CD4-positive, alpha-beta T cell treated with Interleukin-15 for 4 hours (primary cell): Measurements from ENCODE around the gene HPCAL1.

Source experiments
- DNase-seq: peaks from one replicate; pipeline ENCODE4 v3.0.0-alpha.2; 2020; ENCODE audit warnings: low spot score

HPCAL1 gene

GRCh38 chr2:10324095-10324832 is 21.6 kb downstream of the HPCAL1 start:
- DNase-seq = no peak

- no peak for DNase-seq
Measured at GRCh38 chr2:10325278-10326145, 22.8 kb downstream of the HPCAL1 start.

DNA sequence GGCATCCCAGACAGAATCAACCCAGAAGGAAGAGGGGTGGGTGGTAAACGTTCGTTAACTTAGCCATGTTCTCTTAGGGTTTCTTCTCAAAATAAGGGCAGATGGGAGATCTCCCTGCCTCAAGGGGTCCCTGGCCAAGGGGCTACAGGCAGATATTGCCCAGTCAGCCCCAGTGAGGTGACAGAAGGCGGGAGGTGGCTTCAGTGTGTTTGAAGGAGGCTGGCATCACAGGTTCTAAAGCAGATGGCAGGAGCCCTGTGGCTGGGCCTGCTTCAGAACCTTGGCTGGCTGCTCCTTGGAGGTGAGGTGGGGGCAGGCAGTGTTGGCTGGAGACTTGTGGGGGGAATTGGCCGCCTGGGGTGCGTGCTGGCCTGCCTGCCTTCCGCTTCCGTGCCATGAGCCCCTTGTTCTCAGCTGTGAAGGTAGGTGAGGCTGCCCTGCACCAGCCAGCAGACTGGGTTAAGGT is 23.5 kb downstream of the HPCAL1 start:
- DNase-seq = no peak

DNA sequence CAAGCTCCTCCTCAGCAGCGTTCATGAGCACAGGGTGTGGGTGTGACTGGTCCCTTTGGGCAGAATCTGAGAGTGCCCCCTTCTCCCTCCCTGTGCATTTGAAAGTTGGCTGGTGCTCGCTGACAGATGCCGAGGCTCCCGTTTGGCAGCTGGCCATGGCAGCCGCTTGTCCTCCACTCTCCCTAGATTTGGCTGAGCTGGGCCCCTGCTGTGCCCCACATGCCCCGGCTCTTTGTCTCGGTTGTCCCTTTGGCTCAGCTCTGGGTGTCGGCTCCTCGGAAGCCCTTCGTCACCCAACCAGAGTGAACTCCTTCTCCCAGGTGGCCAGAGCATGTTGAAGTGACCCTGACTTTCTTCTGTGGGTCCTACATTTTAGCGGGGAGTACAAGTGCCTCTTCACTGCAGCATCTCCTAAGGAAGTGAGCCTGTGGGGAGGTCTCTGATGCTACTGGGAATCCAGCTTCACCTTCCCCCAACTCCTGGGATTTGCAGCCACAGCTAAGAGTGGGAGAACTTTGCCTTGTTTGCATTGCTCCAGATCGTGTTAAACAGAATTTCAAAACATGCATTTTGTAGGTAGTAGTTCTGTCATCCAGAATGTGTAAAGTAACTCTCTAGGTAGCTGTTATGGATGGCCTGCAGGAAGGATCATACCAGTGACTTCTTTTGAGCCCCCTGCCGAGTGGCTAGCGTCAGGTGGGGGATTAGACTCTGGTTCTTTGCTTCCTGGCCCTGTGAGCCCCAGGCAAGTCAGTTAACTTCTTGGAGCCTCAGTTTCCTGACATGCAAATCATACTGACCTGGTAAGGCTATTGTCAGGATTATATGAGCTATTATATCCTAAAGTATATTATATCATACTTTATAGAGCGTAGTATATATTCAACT is 24.2 kb downstream of the HPCAL1 start:
- no peak for DNase-seq

- DNase-seq = no peak
Measured at GRCh38 chr2:10327896-10328669, 25.4 kb downstream of the HPCAL1 start.

GRCh38 chr2:10328670-10329579 is 26.2 kb downstream of the HPCAL1 start:
- DNase-seq = no peak

DNA sequence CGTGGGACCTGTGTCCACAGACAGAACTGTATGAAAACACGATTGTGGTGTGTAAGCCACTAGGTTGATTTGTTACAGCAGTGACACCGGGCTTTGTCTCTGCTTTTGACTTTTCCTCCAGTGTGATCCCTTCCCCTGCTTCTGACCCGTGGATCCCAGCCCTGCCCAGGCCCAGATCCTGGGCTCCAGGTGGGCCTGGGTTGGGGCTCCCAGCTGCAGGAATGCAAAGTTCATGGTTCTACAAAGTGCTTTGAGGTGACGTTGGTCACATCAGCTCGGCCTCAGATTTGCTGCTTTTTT is 26.8 kb downstream of the HPCAL1 start:
- DNase-seq = no peak

- peak; percentile 29 for DNase-seq
Measured at GRCh38 chr2:10329880-10330699, 27.4 kb downstream of the HPCAL1 start.

GRCh38 chr2:10330700-10331026 is 28.0 kb downstream of the HPCAL1 start:
- no peak for DNase-seq

- DNase-seq = peak; percentile 59
Measured at GRCh38 chr2:10331027-10331701, 28.5 kb downstream of the HPCAL1 start.

GRCh38 chr2:10331702-10332401 is 29.1 kb downstream of the HPCAL1 start:
- peak; percentile 39 for DNase-seq

DNA sequence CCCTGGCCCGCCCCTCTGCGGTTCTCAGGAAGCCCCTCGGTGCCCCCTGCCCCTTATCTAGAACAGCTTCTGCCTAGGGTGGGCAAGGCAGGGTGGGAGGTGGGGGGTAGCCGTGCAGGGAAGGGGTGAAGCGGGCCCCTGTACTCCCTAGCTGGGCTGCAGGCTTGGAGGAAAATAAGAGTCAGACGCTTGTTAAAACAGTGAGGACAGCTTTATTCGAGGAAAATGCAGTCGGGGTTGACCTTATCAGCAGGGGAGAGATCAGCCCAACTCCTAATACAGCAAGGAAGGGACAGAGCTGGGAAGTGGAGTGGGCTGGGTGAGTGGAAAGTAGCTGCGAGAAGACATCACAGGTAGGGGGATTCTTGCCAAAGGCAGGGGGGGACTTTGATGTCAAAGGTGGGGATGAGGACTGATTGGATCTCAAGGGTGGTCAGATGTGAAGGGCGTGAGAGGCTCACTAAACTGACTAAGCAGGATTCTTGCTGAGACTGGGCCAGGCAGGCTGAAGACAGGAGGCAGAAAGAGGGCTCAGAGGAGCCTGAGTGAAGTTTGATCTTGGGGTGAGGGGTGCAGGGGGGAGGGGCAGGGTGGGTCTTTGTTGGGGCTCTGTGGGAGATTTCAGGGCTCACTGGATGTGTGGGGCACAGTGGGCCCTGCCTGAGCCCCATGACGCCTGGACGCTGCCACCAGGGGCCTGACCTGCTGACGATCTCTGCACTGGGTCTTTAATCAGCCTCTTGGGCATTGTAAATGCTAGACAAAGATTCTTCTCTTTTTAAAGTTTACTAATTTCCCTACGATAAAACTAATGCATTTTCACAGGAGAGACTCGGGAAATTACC is 29.9 kb downstream of the HPCAL1 start:
- DNase-seq = no peak

DNA sequence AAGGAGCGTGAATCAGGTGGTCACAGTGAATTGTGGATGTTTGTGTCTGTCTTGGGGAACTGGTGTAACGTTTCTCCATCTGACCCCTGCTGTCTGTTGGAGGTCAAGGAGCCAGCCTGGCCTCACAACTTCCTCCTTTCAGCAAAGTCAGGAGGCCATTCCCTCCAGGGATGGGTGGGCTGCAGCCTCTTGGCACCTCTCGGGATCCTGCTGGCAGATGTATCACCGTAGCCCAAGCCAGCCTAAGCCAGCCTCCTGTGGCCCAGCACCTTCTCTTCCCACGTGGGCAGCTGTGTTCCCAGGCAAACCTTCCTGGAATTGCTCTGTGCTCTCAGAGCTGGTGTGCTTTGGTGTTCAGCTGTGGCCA is 30.5 kb downstream of the HPCAL1 start:
- no peak for DNase-seq

DNA sequence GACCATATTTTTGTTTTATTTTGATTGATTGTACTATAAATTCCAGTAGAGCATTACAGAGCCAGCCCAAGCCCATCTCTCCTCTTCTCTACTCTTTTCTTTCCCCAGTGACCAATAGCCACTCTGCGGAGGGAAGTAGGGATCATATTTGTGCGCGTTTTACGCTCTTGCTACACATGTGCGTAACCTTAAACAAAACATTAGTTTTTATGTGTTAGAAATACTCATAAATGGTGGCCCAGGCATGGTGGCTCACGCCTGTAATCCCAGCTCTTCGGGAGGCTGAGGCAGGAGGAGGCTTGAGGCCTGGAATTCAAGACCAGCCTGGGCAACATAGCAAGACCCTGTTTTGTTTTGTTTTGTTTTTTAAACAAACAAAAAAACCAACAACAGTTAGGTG is 31.3 kb downstream of the HPCAL1 start:
- no peak for DNase-seq

DNA sequence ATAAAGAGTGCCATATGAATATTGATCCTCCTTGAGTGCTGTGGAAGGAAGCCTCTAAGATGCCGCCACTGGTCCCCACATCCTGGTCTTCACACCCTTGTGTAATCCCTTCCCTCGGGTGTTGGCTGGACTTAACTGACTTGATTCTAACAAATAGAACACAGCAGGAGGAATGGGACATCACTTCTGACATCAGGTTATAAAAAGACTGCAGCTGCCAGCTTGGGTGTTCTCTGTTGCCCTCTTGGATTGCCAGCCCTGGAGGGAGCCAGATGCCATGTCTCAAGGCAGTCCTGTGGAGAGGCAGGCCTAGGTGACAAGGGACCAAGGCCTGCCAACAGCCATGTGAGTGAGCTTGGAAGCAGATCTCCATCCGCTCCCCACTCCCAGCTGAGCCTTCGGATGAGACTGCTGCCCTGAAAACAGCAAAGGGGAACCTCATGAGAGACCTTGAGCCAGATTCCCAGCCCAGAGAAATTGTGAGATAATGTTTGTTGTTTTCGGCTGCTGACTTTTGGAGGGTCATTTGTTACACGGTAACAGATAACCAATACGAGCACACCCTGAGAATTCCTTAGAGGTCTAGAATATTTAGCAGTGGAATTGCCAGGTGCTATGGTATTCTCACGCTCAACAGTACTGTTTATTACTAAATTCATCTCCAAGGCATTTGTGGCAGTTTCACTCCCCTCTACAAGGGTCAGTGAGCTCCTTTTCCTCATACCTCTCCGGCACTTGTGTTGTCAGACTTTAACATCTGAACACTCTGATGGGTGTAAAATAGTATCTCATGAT is 32.5 kb downstream of the HPCAL1 start:
- no peak for DNase-seq

DNA sequence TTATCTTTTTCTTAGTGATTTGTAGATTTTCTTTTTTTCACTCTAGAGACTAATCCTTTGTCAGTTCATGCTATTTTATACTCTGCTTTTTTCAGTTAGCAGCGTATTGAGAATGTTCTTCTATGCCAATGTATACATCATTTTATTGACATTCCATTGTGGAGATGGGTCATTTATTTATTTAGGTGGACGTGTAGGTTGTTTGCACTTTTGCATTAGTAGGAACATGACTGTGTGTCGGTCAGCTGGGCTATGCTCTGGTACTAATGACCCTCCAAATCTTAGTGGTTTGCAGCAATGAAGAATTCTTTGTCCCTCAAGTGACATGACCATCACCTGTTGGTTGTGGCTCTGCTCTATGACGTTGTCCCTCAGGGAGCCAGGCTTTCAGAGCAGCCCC is 33.6 kb downstream of the HPCAL1 start:
- DNase-seq = no peak
